ENCODE data around the gene DCLK2.

The DCLK2 gene

GRCh38 chr4:150123087-150123486 lies 44.8 kb downstream of the DCLK2 start:
- no peak for DNase-seq

- DNase-seq, result no peak
These were observed 45.8 kb downstream of the DCLK2 start for GRCh38 chr4:150123796-150124677.

GRCh38 chr4:150126201-150126863 lies 48.1 kb downstream of the DCLK2 start:
- DNase-seq, result no peak

- no peak for DNase-seq
These were observed 48.6 kb downstream of the DCLK2 start for GRCh38 chr4:150126864-150127203.

- DNase-seq, result no peak
These were observed 49.5 kb downstream of the DCLK2 start for GRCh38 chr4:150127757-150128156.

- DNase-seq, result peak; percentile 72
These were observed 52.7 kb downstream of the DCLK2 start for GRCh38 chr4:150130933-150131332.

GRCh38 chr4:150131581-150132228 lies 53.5 kb downstream of the DCLK2 start:
- DNase-seq, result no peak

- no peak for DNase-seq
These were observed 55.4 kb downstream of the DCLK2 start for GRCh38 chr4:150133605-150134004.

- no peak for DNase-seq
These were observed 57.0 kb downstream of the DCLK2 start for GRCh38 chr4:150135134-150135772.

- no peak for DNase-seq
These were observed 57.8 kb downstream of the DCLK2 start for GRCh38 chr4:150136036-150136435.

GRCh38 chr4:150136481-150136880 lies 58.2 kb downstream of the DCLK2 start:
- DNase-seq, result no peak

- DNase-seq, result no peak
These were observed 61.1 kb downstream of the DCLK2 start for GRCh38 chr4:150139297-150139865.

GRCh38 chr4:150140774-150141400 lies 62.6 kb downstream of the DCLK2 start:
- no peak for DNase-seq

GRCh38 chr4:150141756-150142155 lies 63.5 kb downstream of the DCLK2 start:
- no peak for DNase-seq

GRCh38 chr4:150142831-150143230 lies 64.6 kb downstream of the DCLK2 start:
- DNase-seq, result no peak

GRCh38 chr4:150145090-150145945 lies 67.1 kb downstream of the DCLK2 start:
- no peak for DNase-seq

- DNase-seq, result no peak
These were observed 67.7 kb downstream of the DCLK2 start for GRCh38 chr4:150145946-150146340.

GRCh38 chr4:150149381-150149780 lies 71.1 kb downstream of the DCLK2 start:
- DNase-seq, result peak; percentile 74

GRCh38 chr4:150150629-150151062 lies 72.4 kb downstream of the DCLK2 start:
- DNase-seq, result peak; percentile 26

GRCh38 chr4:150152766-150153165 lies 74.5 kb downstream of the DCLK2 start:
- peak; percentile 14 for DNase-seq

- no peak for DNase-seq
These were observed 77.1 kb downstream of the DCLK2 start for GRCh38 chr4:150155391-150155790.

Measured in NCI-H446 treated with DMSO at 0.1 percent for 48 hours (cell line).